VCaP (cell line): ENCODE data around the gene EARS2.

Experiments
- H3K27ac ChIP-seq: fragments of 450-650 bp; 2 replicates; pipeline ENCODE4 v1.5.1; 2017
- CTCF ChIP-seq: fragments of 450-650 bp; conservative IDR thresholded peaks from 2 replicates; pipeline ENCODE4 v1.5.1; 2017; ENCODE audit warnings: mild to moderate bottlenecking, moderate library complexity

Gene EARS2

GRCh38 chr16:23504453-23505179, 52.5 kb downstream of the EARS2 start:
- no peak for TF ChIP-seq CTCF
- H3K27ac ChIP-seq, result no peak overlapping the region

GRCh38 chr16:23504076-23504452, 53.1 kb downstream of the EARS2 start:
- no peak overlapping the region for H3K27ac ChIP-seq

GRCh38 chr16:23502466-23502865, 54.7 kb downstream of the EARS2 start:
- no peak for TF ChIP-seq CTCF
- no peak overlapping the region for H3K27ac ChIP-seq

More at GRCh38 chr16:23504076-23504452, 53.1 kb downstream of the EARS2 start:
- TF ChIP-seq CTCF, result no peak

GRCh38 chr16:23501291-23501690, 55.9 kb downstream of the EARS2 start:
- H3K27ac ChIP-seq, result peak overlapping the region; percentile 24; the same call in 1 of the 2 replicates
- no peak for TF ChIP-seq CTCF

- no peak for TF ChIP-seq CTCF
- peak overlapping the region; percentile 24; the same call in 1 of the 2 replicates for H3K27ac ChIP-seq
Observed at GRCh38 chr16:23500862-23501225, 56.3 kb downstream of the EARS2 start.

GRCh38 chr16:23500212-23500861, 56.8 kb downstream of the EARS2 start:
- no peak overlapping the region for H3K27ac ChIP-seq
- no peak for TF ChIP-seq CTCF

- TF ChIP-seq CTCF, result no peak
- H3K27ac ChIP-seq, result no peak overlapping the region
Observed at GRCh38 chr16:23499801-23500200, 57.3 kb downstream of the EARS2 start.
